GM21717 (cell line): ENCODE results near the gene SLC4A1AP.

Source experiments
- ATAC-seq: cut with Tn5 transposase; IDR thresholded peaks from one replicate; pipeline ENCODE4 v1.9.1; 2021; ENCODE audit warnings: mild to moderate bottlenecking, moderate library complexity; ENCODE audit not compliant: unreplicated experiment

Gene SLC4A1AP

GRCh38 chr2:27720004-27720551 is 56.4 kb downstream of the SLC4A1AP start:
- ATAC-seq = no peak

GRCh38 chr2:27721335-27721734 is 57.6 kb downstream of the SLC4A1AP start:
- no peak for ATAC-seq

GRCh38 chr2:27721884-27722485 is 58.3 kb downstream of the SLC4A1AP start:
- ATAC-seq = no peak

- ATAC-seq = no peak
These were observed 59.9 kb downstream of the SLC4A1AP start for GRCh38 chr2:27723372-27724144.

- ATAC-seq = no peak
These were observed 60.5 kb downstream of the SLC4A1AP start for GRCh38 chr2:27724191-27724590.

GRCh38 chr2:27724905-27725701 is 61.4 kb downstream of the SLC4A1AP start:
- no peak for ATAC-seq

GRCh38 chr2:27727257-27727656 is 63.6 kb downstream of the SLC4A1AP start:
- no peak for ATAC-seq

GRCh38 chr2:27728081-27728858 is 64.6 kb downstream of the SLC4A1AP start:
- ATAC-seq = no peak

GRCh38 chr2:27729198-27729597 is 65.5 kb downstream of the SLC4A1AP start:
- ATAC-seq = no peak

GRCh38 chr2:27729614-27730013 is 65.9 kb downstream of the SLC4A1AP start:
- ATAC-seq = no peak

- no peak for ATAC-seq
These were observed 66.6 kb downstream of the SLC4A1AP start for GRCh38 chr2:27730261-27730662.

- no peak for ATAC-seq
These were observed 67.4 kb downstream of the SLC4A1AP start for GRCh38 chr2:27730980-27731691.

GRCh38 chr2:27734305-27734704 is 70.6 kb downstream of the SLC4A1AP start:
- ATAC-seq = no peak

GRCh38 chr2:27735263-27735904 is 71.7 kb downstream of the SLC4A1AP start:
- no peak for ATAC-seq

- no peak for ATAC-seq
These were observed 72.6 kb downstream of the SLC4A1AP start for GRCh38 chr2:27736031-27736889.

GRCh38 chr2:27736890-27737204 is 73.2 kb downstream of the SLC4A1AP start:
- no peak for ATAC-seq

- no peak for ATAC-seq
These were observed 74.1 kb downstream of the SLC4A1AP start for GRCh38 chr2:27737676-27738348.

GRCh38 chr2:27738349-27739057 is 74.8 kb downstream of the SLC4A1AP start:
- ATAC-seq = no peak
